ENCODE results near the gene TAB2. TPM values are rescaled to one million over a fixed set of nuclear protein-coding genes. Genes with fewer than 3 reads are reported as not detected.
"Not testable (repeated sequence)": the region's sequence is repeated elsewhere in the genome, so short reads cannot be mapped to it uniquely, and the experiment has no call there.

Gene TAB2
- total RNA-seq, 6 donors from 2014 or later, result 46.5 to 99.5 (median 52.7) TPM

DNA sequence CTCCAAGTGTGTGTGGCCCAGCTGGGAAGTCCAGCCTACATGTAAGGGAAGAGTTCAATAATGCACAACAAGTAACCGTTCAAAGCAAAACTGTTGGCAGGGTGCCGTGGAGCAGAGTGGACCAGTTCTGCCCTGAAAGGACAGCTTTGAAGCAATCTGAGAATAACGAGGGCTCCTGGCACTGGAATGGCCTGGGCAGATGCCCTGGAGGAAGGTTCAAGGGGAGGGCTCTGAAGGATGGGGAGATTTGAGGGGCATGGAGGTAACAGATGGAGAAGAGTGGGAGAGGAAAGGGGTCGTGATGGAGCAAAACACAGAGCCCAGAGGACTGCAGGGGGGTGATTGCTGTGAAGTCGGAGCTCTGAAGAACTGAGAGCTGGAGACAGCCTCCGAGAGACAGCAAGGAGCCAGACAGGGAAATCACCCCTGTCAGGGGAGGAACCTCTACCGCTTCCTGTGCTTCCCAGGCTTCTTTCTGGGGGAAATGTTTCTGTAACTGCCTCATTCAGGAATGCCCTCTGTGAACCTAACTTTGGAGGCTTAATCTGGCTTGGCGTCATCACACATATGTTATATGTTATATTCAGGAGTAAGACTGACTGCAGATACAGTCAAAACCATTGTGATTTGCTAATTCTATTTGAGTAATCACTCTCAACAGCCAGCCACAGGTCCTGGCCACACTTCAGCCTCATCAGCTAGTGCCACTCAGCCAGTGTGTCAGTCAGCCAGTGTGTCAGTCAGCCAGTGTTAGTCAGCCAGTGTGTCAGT lies 126.1 kb downstream of the TAB2 start:
- H3K36me3 ChIP-seq, result no peaks in the 10 kb centered on the region
- DNase-seq, result no peak

GRCh38 chr6:149444360-149445094 lies 127.0 kb downstream of the TAB2 start:
- not testable (repeated sequence) for H3K9me3 ChIP-seq; H3K27me3 ChIP-seq; DNase-seq; H3K36me3 ChIP-seq; H3K4me1 ChIP-seq; ATAC-seq (ENCODE audit: low FRiP score in 2 of 2); H3K4me3 ChIP-seq; H3K27ac ChIP-seq
- WGBS, 2 donors, result 50 to 73% methylated on average over 2 to 3 of the region's 3 CpGs

More for the DNA sequence above, 126.1 kb downstream of the TAB2 start:
- H3K4me3 ChIP-seq, result no peak overlapping the region
- no peaks in the 10 kb centered on the region for H3K4me1 ChIP-seq
- no peaks in the 10 kb centered on the region for H3K27me3 ChIP-seq
- WGBS, 2 donors, result 63 to 66% methylated on average over 8 of the region's 8 CpGs
- no peak for ATAC-seq (ENCODE audit: low FRiP score in 2 of 2)
- TF ChIP-seq EP300 (IDR thresholded peaks at IDR 0.05) (no peak), POLR2AphosphoS5 (IDR thresholded peaks at IDR 0.05) (no peak), POLR2A (IDR thresholded peaks at IDR 0.05) (no peak), CTCF (IDR thresholded peaks at IDR 0.05) (no peak)
- H3K9me3 ChIP-seq, result no peaks in the 10 kb centered on the region
- H3K27ac ChIP-seq, result no peak overlapping the region

DNA sequence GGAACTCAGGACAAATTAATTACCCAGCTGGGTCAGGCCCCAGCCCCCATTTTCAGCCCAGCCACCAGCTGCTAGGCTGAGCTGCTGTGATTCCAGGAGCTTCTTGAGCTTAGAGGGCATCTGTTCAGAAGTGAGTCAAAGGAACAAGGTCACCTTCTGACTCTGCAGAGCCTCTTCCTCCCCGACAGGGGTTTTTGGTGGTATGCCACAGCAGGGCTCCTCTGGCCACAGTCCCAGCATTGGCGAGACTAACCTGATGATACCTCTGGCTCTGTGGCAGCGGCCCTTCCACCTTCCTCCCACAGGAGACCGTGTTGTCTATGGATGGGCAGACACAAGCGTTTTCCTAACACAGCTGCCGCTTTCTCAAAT lies 127.6 kb downstream of the TAB2 start:
- no peak overlapping the region for H3K4me3 ChIP-seq
- ATAC-seq (ENCODE audit: low FRiP score in 2 of 2) (no peak), DNase-seq (no peak)
- H3K36me3 ChIP-seq, result no peaks in the 10 kb centered on the region
- TF ChIP-seq POLR2AphosphoS5 (IDR thresholded peaks at IDR 0.05) (no peak), POLR2A (IDR thresholded peaks at IDR 0.05) (no peak), CTCF (IDR thresholded peaks at IDR 0.05) (no peak), EP300 (IDR thresholded peaks at IDR 0.05) (no peak)
- H3K9me3 ChIP-seq, result no peaks in the 10 kb centered on the region
- no peaks in the 10 kb centered on the region for H3K27me3 ChIP-seq
- 85 to 96% methylated on average over 4 to 6 of the region's 6 CpGs for WGBS, 2 donors
- peaks cover 0 to 2% (median under 1%) of the 10 kb centered on the region in 4 donors for H3K4me1 ChIP-seq
- no peak overlapping the region for H3K27ac ChIP-seq

DNA sequence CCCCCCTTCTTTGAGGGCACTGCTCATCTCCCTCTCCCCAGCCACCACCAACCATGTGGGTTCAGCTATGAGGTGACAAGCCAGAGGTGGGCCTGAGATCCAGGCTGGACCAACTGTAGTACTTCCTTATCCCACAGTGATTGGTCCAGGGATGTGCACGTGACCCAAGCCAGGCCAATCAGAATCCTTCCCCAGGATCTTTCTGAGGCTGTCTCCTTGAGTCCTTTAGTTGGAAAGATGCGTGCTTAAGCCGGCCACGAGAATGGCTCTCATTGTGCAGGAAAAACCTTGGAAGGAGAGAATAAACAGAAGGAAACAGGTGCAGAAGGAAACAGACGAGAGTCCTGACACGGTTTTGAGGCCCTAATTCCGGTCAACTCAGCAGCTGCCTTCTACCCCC lies 128.1 kb downstream of the TAB2 start:
- H3K27me3 ChIP-seq, result peaks cover 0 to 2% (median 0%) of the 10 kb centered on the region in 4 donors
- peaks cover 3 to 7% (median 5%) of the 10 kb centered on the region in 4 donors for H3K4me1 ChIP-seq
- no peak overlapping the region for H3K4me3 ChIP-seq
- no peaks in the 10 kb centered on the region for H3K9me3 ChIP-seq
- no peak overlapping the region for H3K27ac ChIP-seq
- TF ChIP-seq POLR2AphosphoS5 (IDR thresholded peaks at IDR 0.05) (no peak), POLR2A (IDR thresholded peaks at IDR 0.05) (no peak), EP300 (IDR thresholded peaks at IDR 0.05) (no peak), CTCF (IDR thresholded peaks at IDR 0.05) (no peak)
- no peak for ATAC-seq (ENCODE audit: low FRiP score in 2 of 2)
- no peak for DNase-seq
- H3K36me3 ChIP-seq, result no peaks in the 10 kb centered on the region
- WGBS, 2 donors, result 89 to 93% methylated on average over 7 of the region's 7 CpGs

DNA sequence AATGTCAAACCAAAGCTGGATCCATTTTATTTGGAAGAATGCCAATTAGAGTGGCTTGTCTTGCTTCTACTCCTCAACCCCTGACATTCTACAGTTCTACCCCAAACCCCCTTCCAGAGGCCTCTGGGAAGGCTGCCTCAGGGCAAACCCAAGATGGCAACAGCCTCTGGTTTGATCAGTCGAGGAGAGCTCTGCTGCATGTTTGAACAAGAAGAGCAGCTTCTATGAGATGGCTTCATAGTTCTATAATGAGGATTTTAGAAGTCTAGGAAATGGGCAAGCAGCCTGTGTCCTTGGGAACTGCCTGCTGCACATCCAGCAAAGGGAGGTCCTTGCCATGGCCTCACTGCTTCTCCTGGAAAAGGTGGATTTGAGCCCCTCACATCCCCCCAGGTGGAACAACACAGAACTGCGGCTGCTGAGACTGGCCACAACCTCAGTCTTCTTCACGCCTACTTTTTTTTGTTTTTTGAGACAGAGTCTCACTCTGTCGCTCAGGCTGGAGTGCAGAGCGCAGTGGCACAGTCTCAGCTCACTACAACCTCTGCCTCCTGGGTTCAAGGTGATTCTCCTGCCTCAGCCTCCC lies 129.4 kb downstream of the TAB2 start:
- WGBS, 2 donors, result 89 to 95% methylated on average over 5 of the region's 5 CpGs
- Histone ChIP-seq H3K27me3 (peaks cover 0 to 10% (median 0%) of the 10 kb centered on the region in 4 donors), H3K9me3 (no peaks in the 10 kb centered on the region), H3K4me3 (no peak overlapping the region), H3K4me1 (peaks cover 13 to 20% (median 15%) of the 10 kb centered on the region in 4 donors), H3K27ac (no peak overlapping the region), H3K36me3 (no peaks in the 10 kb centered on the region)
- ATAC-seq (ENCODE audit: low FRiP score in 2 of 2) (no peak), DNase-seq (no peak)
- TF ChIP-seq POLR2A (IDR thresholded peaks at IDR 0.05) (no peak), EP300 (IDR thresholded peaks at IDR 0.05) (no peak), CTCF (IDR thresholded peaks at IDR 0.05) (no peak), POLR2AphosphoS5 (IDR thresholded peaks at IDR 0.05) (no peak)
